Rectal smooth muscle tissue (tissue), 1 donor: ENCODE data around the gene SMCR8.
"Not testable (repeated sequence)": the region's sequence is repeated elsewhere in the genome, so short reads cannot be mapped to it uniquely, and the experiment has no call there.

Experiments used
- H3K27ac ChIP-seq: one replicate; pipeline ENCODE4 v1.7.0; 2013; ENCODE audit warnings: low read depth, low read length, inconsistent platforms
- H3K27me3 ChIP-seq: one replicate; pipeline ENCODE4 v1.7.0; 2013; ENCODE audit warnings: low read length; ENCODE audit not compliant: control insufficient read depth, insufficient read depth
- H3K36me3 ChIP-seq: one replicate; pipeline ENCODE4 v1.7.0; 2013; ENCODE audit warnings: low read length; ENCODE audit not compliant: control insufficient read depth, insufficient read depth
- H3K4me1 ChIP-seq: one replicate; pipeline ENCODE4 v1.7.0; 2013; ENCODE audit warnings: low read length; ENCODE audit not compliant: control insufficient read depth, insufficient read depth
- H3K4me3 ChIP-seq: one replicate; pipeline ENCODE4 v1.7.0; 2013; ENCODE audit warnings: low read length
- H3K9ac ChIP-seq: one replicate; pipeline ENCODE4 v1.7.0; 2013; ENCODE audit warnings: low read length

The SMCR8 gene

GRCh38 chr17:18291718-18292540, 23.2 kb upstream of the SMCR8 start:
- Histone ChIP-seq H3K4me1 (no peaks in the 10 kb centered on the region), H3K36me3 (peaks cover 24% of the 10 kb centered on the region), H3K4me3 (no peak overlapping the region), H3K9ac (no peak overlapping the region), H3K27ac (no peak overlapping the region), H3K27me3 (no peaks in the 10 kb centered on the region)

- H3K4me3 ChIP-seq, H3K4me1 ChIP-seq, H3K27ac ChIP-seq, H3K9ac ChIP-seq, H3K27me3 ChIP-seq: not testable (repeated sequence)
- H3K36me3 ChIP-seq = peaks cover 21% of the 10 kb centered on the region
Observed at GRCh38 chr17:18298061-18298460, 17.0 kb upstream of the SMCR8 start.

DNA sequence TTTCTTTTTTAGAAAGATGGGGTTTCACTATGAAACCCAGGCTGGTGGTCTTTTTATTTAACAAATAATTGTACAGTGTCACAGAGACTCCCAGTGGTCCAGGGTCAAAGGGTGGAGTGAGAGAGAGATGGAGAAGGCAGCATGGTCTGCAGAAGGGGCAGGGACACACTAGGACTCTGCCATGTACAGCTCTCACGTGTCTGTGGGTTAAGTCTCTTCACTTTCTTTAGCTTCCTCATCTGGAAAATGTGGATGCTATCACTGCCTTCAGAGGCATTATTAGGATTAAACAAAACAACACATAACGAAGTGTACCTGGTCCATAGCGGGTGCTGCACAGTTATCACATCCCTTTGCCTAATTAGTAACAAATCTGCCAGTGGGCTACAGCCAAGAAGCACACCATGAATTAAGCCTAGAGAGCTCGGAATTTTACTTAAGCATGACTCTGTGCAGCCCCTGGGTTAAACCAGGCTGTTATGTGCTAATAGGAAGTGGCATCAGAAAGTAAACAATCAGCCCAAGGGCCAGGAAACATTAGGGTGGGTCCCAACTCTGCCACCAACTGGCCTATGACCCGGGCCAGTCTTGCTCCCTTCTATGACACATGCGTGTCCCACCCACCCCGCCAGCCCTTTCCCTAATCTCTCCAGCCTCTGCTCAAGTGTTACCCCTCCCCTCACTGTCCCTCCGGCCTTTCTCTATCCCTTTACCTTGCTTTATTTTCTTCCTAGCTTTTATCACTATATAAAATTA, 14.2 kb upstream of the SMCR8 start:
- Histone ChIP-seq H3K36me3 (peaks cover 37% of the 10 kb centered on the region), H3K9ac (no peak overlapping the region), H3K27ac (no peak overlapping the region)

DNA sequence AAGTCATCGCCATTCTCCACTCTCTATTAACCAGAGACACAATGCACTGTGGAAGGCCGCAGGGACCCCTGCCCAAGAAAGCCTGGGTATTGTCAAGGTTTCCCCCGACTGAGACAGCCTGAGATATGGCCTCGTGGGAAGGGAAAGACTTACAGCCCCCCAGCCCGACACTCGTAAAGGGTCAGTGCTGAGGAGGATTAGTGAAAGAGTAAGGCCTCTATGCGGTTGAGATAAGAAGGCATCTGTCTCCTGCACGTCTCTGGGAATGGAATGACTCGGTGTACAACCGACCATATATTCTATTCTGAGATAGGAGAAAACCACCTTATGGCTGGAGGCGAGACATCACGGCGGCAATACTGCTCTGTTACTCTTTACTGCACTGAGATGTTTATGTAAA, 11.9 kb upstream of the SMCR8 start:
- H3K4me1 ChIP-seq, H3K27ac ChIP-seq, H3K27me3 ChIP-seq, H3K4me3 ChIP-seq, H3K9ac ChIP-seq: not testable (repeated sequence)
- peaks cover 46% of the 10 kb centered on the region for H3K36me3 ChIP-seq

More for the DNA sequence above, 14.2 kb upstream of the SMCR8 start:
- Histone ChIP-seq H3K4me3 (no peak overlapping the region), H3K4me1 (no peaks in the 10 kb centered on the region), H3K27me3 (no peaks in the 10 kb centered on the region)

GRCh38 chr17:18309202-18309601, 5.9 kb upstream of the SMCR8 start:
- peaks cover 16% of the 10 kb centered on the region for H3K36me3 ChIP-seq
- H3K9ac ChIP-seq = no peak overlapping the region
- H3K27me3 ChIP-seq = no peaks in the 10 kb centered on the region
- H3K4me1 ChIP-seq = peaks cover 8% of the 10 kb centered on the region
- no peak overlapping the region for H3K4me3 ChIP-seq
- no peak overlapping the region for H3K27ac ChIP-seq

DNA sequence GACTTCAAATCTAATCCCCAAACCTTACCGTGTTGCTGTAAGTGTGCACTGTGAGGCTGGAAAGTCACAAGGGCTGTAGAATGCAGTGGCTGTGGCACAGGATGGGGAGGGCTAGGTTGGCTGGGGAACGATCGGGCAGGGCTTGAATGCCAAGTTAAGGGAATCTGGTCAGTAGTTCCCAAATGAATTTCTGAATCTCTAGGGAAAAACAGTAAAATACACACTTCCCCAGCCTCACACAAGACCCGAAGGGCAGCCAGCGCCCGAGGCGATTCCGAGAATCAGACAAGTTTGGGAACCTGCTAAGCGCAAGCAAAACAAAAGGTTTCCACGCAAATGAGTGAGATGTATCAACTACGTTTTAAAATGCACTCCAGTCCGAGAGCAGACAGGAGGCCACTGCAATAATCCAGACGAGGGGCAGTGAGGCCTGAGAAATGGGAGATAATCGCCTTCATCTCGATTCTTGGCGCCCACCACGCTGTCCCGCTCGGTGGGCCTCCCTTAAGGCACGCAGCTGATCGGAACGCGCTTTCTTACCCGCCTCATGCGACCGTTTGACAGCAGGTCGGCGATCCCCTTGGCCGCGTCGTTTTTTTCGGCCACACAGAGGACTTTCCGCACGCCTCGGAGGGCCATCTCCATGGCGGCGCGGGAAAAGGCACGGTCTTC, 898 bp upstream of the SMCR8 start:
- peaks cover 28% of the 10 kb centered on the region for H3K4me1 ChIP-seq

DNA sequence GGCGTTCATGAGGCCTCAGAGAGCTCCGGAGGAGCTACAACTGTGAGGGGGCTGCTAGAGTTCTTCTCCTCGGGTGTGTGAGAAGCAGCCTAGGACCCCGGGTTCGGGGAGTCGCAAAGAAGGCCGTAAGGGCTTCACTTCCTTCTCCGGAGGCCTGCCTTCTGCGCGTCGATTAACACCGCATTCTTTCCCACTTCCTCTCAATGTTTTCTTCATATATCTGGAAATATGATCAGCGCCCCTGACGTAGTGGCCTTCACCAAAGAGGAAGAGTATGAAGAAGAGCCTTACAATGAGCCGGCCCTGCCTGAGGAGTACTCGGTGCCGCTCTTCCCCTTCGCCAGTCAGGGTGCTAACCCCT, 449 bp downstream of the SMCR8 start:
- H3K36me3 ChIP-seq = peaks cover 3% of the 10 kb centered on the region
- H3K4me3 ChIP-seq = peak overlapping the region; percentile 95
- H3K9ac ChIP-seq = peak overlapping the region; percentile 86
- H3K27ac ChIP-seq = peak overlapping the region; percentile 92
- no peaks in the 10 kb centered on the region for H3K27me3 ChIP-seq
- peaks cover 34% of the 10 kb centered on the region for H3K4me1 ChIP-seq

More for the DNA sequence above, 898 bp upstream of the SMCR8 start:
- peak overlapping the region; percentile 19 for H3K9ac ChIP-seq
- H3K36me3 ChIP-seq = peaks cover under 1% of the 10 kb centered on the region
- peak overlapping the region; percentile 92 for H3K27ac ChIP-seq
- H3K27me3 ChIP-seq = no peaks in the 10 kb centered on the region
- H3K4me3 ChIP-seq = peak overlapping the region; percentile 95

GRCh38 chr17:18315961-18316360, 868 bp downstream of the SMCR8 start:
- Histone ChIP-seq H3K27ac (peak overlapping the region; percentile 92), H3K27me3 (no peaks in the 10 kb centered on the region), H3K4me3 (peak overlapping the region; percentile 95), H3K4me1 (peaks cover 34% of the 10 kb centered on the region), H3K36me3 (peaks cover 3% of the 10 kb centered on the region), H3K9ac (peak overlapping the region; percentile 1)

DNA sequence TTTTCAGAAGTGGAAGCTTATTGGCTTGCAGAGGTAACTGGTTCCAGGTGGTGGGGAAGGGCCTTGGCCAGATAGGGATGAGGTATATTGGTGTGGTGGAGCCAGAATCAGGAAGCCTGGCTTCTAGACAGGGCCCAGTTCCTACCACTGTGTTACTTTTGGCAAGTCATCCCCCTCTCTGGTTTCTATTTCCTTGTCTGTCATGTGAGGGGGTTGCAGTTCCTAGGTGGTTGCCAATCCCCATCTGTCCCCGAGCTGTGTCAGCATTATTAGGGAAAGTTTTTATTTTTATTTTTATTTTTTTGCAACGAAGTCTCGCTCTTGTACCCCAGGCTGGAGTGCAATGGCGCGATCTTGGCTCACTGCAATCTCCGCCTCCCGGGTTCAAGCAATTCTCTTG, 3.0 kb downstream of the SMCR8 start:
- Histone ChIP-seq H3K4me1 (peaks cover 34% of the 10 kb centered on the region), H3K36me3 (peaks cover 13% of the 10 kb centered on the region), H3K9ac (no peak overlapping the region), H3K4me3 (no peak overlapping the region), H3K27ac (no peak overlapping the region), H3K27me3 (no peaks in the 10 kb centered on the region)

DNA sequence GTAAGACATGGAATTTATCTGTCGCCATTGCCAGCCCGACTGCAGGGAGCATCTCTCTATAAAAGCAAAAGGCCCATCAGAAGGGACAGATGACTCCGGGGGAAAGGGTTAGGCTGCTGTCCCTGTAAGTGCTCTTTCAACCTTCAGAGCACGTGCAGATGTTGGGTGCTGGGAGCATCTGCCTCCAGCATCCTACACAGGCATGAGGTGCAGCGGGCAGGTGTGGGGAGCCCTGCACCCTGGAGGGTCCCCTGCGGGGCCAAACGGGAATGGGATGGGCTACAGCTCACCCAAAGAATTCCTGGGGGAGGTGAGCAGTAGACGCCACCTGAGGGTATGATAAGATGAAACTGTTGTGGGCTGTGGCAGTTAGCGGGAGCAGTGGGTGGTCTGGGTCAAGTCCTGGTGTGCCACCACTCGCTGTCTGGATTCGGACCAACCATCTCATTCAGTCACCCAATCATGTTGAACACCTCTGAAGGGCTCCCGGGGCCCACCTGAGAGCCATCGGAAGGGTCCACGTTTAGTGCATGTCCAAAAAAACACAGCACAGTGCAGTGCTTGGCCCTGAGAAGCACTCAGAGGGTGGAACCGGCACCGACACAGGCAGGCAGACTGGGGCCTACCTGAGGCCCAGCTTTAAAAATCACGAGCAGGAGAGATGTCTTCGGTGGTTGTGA, 3.8 kb downstream of the SMCR8 start:
- Histone ChIP-seq H3K36me3 (peaks cover 21% of the 10 kb centered on the region), H3K9ac (no peak overlapping the region), H3K27ac (no peak overlapping the region), H3K4me1 (peaks cover 29% of the 10 kb centered on the region), H3K4me3 (no peak overlapping the region), H3K27me3 (no peaks in the 10 kb centered on the region)

GRCh38 chr17:18319604-18320256, 4.6 kb downstream of the SMCR8 start:
- no peak overlapping the region for H3K9ac ChIP-seq
- peaks cover 28% of the 10 kb centered on the region for H3K36me3 ChIP-seq
- no peaks in the 10 kb centered on the region for H3K27me3 ChIP-seq
- H3K4me3 ChIP-seq = peak overlapping the region; percentile 33
- H3K27ac ChIP-seq = no peak overlapping the region
- peaks cover 25% of the 10 kb centered on the region for H3K4me1 ChIP-seq
